GM18867 (cell line): ENCODE measurements around the gene RAB30.

Source experiments
- ATAC-seq: cut with Tn5 transposase; IDR thresholded peaks from one replicate; pipeline ENCODE4 v1.9.1; 2021; ENCODE audit warnings: mild to moderate bottlenecking, moderate library complexity; ENCODE audit not compliant: unreplicated experiment

RAB30 gene

GRCh38 chr11:83041126-83041525, 30.6 kb downstream of the RAB30 start:
- no peak for ATAC-seq

GRCh38 chr11:83039566-83039965, 32.1 kb downstream of the RAB30 start:
- ATAC-seq: no peak

- ATAC-seq: no peak
These were observed 33.8 kb downstream of the RAB30 start for GRCh38 chr11:83037877-83038276.

GRCh38 chr11:83036701-83037100, 35.0 kb downstream of the RAB30 start:
- ATAC-seq: no peak

- peak; percentile 40 for ATAC-seq
These were observed 36.4 kb downstream of the RAB30 start for GRCh38 chr11:83035070-83035854.

- peak; percentile 41 for ATAC-seq
These were observed 37.1 kb downstream of the RAB30 start for GRCh38 chr11:83034673-83035014.

- ATAC-seq: peak; percentile 29
These were observed 37.6 kb downstream of the RAB30 start for GRCh38 chr11:83033972-83034672.

- ATAC-seq: no peak
These were observed 38.3 kb downstream of the RAB30 start for GRCh38 chr11:83033371-83033770.

- ATAC-seq: no peak
These were observed 40.6 kb downstream of the RAB30 start for GRCh38 chr11:83031127-83031526.

GRCh38 chr11:83027794-83028193, 43.9 kb downstream of the RAB30 start:
- ATAC-seq: no peak

- ATAC-seq: no peak
These were observed 44.4 kb downstream of the RAB30 start for GRCh38 chr11:83027289-83027688.

- no peak for ATAC-seq
These were observed 45.5 kb downstream of the RAB30 start for GRCh38 chr11:83026229-83026628.

GRCh38 chr11:83025267-83025704, 46.4 kb downstream of the RAB30 start:
- no peak for ATAC-seq

- no peak for ATAC-seq
These were observed 47.3 kb downstream of the RAB30 start for GRCh38 chr11:83024270-83024854.

GRCh38 chr11:83023410-83023809, 48.3 kb downstream of the RAB30 start:
- no peak for ATAC-seq

- no peak for ATAC-seq
These were observed 49.9 kb downstream of the RAB30 start for GRCh38 chr11:83021780-83022125.

- no peak for ATAC-seq
These were observed 50.5 kb downstream of the RAB30 start for GRCh38 chr11:83020942-83021779.

- ATAC-seq: no peak
These were observed 51.7 kb downstream of the RAB30 start for GRCh38 chr11:83019888-83020579.

GRCh38 chr11:83014951-83015350, 56.7 kb downstream of the RAB30 start:
- ATAC-seq: no peak

GRCh38 chr11:83012168-83013067, 59.3 kb downstream of the RAB30 start:
- ATAC-seq: no peak
